Measurements from ENCODE around the gene C3orf20. TPM values are rescaled to one million over a fixed set of nuclear protein-coding genes. Genes with fewer than 3 reads are reported as not detected.

The C3orf20 gene
- total and polyA plus RNA-seq, 4 experiments from 2014 or later = 0.38 to 0.44 TPM; not detected in 2

DNA sequence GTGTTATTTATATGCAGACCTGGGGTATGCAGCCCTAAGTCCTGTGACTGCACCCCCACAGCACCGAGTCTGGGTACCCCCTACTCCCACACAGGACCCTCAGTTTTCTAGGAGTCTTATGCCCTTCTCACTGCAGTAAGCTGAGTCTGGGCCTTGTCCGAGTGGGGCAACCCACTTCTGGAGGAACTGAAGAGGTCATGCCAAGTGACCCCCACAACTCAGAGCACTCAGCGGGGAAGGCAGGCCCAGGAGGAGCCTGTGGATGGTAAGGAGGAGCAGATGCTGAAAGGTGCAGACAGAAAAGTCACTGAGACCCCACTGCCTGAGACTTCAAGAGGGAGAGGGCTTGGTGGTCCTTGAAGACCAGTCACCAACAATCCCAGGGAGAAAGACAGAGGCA lies 87.8 kb downstream of the C3orf20 start:
- no peak for DNase-seq
- Mint-ChIP-seq H3K27ac (no peak overlapping the region), H3K4me1 (peaks cover 0 to 2% (median under 1%) of the 10 kb centered on the region in 4 donors), H3K36me3 (no peaks in the 10 kb centered on the region), H3K4me3 (no peak overlapping the region), H3K27me3 (peaks cover 3 to 4% of the 10 kb centered on the region in 2 donors), H3K9me3 (peaks cover 0 to 2% (median 0%) of the 10 kb centered on the region in 8 donors)
- ChIA-PET POLR2A (ENCODE audit: partially characterized antibody) (no interaction called here), CTCF (ENCODE audit: partially characterized antibody) (no interaction called here)
- Histone ChIP-seq H3K9me3 (ENCODE audit: control insufficient read depth in 1 of 2, low read length in 2 of 2) (no peaks in the 10 kb centered on the region), H3K4me3 (ENCODE audit: low read length in 2 of 2) (no peak overlapping the region), H3K4me1 (ENCODE audit: insufficient read depth, low read length) (no peaks in the 10 kb centered on the region), H3K27me3 (ENCODE audit: insufficient read depth, low read length) (no peaks in the 10 kb centered on the region), H3K27ac (ENCODE audit: low read depth, low read length) (no peak overlapping the region), H3K36me3 (ENCODE audit: insufficient read depth, low read length) (no peaks in the 10 kb centered on the region)
- intact Hi-C loops (cut with micrococcal nuclease) = no loop called here

DNA sequence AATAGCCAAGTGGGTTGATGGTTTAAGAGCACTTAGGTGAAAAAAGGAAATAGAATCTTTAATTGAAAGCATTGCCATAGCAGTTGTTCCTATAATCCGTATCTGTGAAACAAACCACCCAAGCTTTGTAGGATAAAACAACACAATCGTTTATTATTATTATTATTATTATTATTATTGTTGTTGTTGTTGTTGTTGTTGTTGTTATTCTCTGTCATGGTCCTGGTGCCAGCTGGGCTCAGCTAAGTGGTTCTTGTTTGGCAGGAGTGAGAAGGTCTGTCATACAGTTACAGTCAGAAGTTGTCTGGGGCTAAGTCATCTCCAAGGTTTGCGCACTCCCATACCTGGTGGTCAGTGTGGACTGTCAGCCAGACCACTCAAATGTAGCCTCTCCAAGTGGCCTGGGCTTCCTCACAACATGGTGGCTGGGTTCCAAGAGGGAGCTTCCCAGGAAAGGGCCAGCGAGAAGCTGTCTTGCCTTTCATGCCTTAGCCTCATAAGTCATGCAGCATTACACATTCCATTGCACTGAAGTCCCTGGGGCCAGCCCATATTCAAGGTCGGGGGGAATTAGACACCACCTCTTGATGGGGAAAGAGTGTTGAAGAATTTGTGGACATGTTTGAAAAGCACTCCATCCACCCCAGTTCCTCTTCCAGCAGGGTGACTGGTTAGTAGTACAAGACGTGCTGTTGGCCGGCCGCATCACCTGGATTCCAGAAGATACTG lies 89.6 kb downstream of the C3orf20 start:
- Mint-ChIP-seq H3K27me3 (peaks cover 3 to 6% of the 10 kb centered on the region in 2 donors), H3K4me3 (no peak overlapping the region), H3K9me3 (peaks cover 0 to 2% (median 0%) of the 10 kb centered on the region in 8 donors), H3K36me3 (no peaks in the 10 kb centered on the region), H3K4me1 (peaks cover 0 to 2% (median under 1%) of the 10 kb centered on the region in 4 donors), H3K27ac (no peak overlapping the region)
- Histone ChIP-seq H3K4me3 (ENCODE audit: low read length in 2 of 2) (no peak overlapping the region), H3K27me3 (ENCODE audit: insufficient read depth, low read length) (no peaks in the 10 kb centered on the region), H3K9me3 (ENCODE audit: control insufficient read depth in 1 of 2, low read length in 2 of 2) (no peaks in the 10 kb centered on the region), H3K4me1 (ENCODE audit: insufficient read depth, low read length) (no peaks in the 10 kb centered on the region), H3K36me3 (ENCODE audit: insufficient read depth, low read length) (no peaks in the 10 kb centered on the region), H3K27ac (ENCODE audit: low read depth, low read length) (no peak overlapping the region)
- intact Hi-C loops (cut with micrococcal nuclease) = no loop called here
- ChIA-PET POLR2A (ENCODE audit: partially characterized antibody) (no interaction called here), CTCF (ENCODE audit: partially characterized antibody) (no interaction called here)
- DNase-seq = no peak

DNA sequence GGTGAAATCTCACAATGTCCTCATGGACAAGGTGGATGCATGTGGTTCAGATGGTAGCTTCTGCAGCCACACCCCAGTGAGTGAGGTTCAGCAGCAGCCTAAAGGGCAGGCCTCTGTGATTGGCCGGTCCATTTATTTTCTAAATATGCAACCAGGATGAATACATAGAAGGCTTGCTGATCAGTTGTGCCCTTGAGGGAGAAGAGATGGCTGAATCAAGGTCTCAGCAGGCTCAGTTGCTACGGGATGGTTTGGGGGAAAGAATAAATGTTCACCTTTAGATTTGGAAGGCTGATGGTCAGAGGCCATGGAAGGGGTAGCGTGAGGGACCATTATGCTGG lies 90.1 kb downstream of the C3orf20 start:
- H3K27me3 Mint-ChIP-seq = peaks cover 3 to 6% of the 10 kb centered on the region in 2 donors
- Histone ChIP-seq H3K9me3 (ENCODE audit: control insufficient read depth in 1 of 2, low read length in 2 of 2) (no peaks in the 10 kb centered on the region), H3K4me1 (ENCODE audit: insufficient read depth, low read length) (no peaks in the 10 kb centered on the region), H3K27me3 (ENCODE audit: insufficient read depth, low read length) (no peaks in the 10 kb centered on the region), H3K27ac (ENCODE audit: low read depth, low read length) (no peak overlapping the region), H3K36me3 (ENCODE audit: insufficient read depth, low read length) (no peaks in the 10 kb centered on the region), H3K4me3 (ENCODE audit: low read length in 2 of 2) (no peak overlapping the region)
- no peak overlapping the region for H3K4me3 Mint-ChIP-seq
- ChIA-PET POLR2A (ENCODE audit: partially characterized antibody) (no interaction called here), CTCF (ENCODE audit: partially characterized antibody) (no interaction called here)
- no peaks in the 10 kb centered on the region for H3K36me3 Mint-ChIP-seq
- H3K27ac Mint-ChIP-seq = no peak overlapping the region
- peaks cover 0 to 2% (median under 1%) of the 10 kb centered on the region in 4 donors for H3K4me1 Mint-ChIP-seq
- intact Hi-C loops (cut with micrococcal nuclease) = no loop called here
- no peak for DNase-seq
- H3K9me3 Mint-ChIP-seq = peaks cover 0 to 2% (median 0%) of the 10 kb centered on the region in 8 donors

DNA sequence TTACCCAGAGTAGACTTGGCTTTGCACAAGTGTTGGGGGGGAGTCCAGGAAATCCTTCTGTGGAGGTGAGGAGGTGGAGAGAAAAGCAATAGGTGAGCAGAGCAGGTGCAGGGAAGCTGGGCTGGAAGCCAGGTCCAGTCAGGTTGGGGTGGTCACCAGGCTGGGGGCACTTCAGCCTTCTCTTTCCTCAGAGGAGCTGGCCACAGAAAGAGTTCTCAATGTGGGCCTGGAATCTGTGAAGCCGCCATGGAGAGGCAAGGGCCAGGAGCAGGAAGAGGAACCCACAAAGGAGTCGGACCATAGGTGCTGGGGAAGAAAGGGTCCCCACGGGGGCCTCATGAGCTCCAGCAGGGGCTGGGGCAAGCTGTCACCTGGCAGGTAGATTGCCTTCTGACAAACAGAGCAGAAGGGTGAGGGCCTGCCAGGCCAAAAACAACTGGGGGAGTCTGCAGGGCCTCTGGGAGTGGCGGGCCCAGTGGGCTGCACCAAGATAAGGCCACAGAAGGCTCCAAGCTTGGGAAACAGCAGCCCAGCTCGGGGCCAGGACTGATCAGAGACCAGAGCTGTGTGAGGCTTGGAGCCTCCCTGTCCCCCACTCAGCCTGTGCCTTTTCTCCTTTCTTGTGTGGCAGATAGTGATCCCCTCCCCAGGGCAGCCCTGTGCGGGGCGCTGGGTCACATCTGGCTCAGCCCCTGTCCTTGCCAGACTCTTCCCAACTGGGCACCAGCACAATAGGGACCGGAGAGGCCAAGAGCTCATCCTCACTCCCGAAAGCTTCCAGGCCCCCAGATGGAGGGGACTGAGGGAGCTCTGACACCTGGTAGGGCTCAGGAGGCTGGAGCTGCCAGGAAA lies 90.9 kb downstream of the C3orf20 start:
- Histone ChIP-seq H3K9me3 (ENCODE audit: control insufficient read depth in 1 of 2, low read length in 2 of 2) (no peaks in the 10 kb centered on the region), H3K4me3 (ENCODE audit: low read length in 2 of 2) (no peak overlapping the region), H3K27ac (ENCODE audit: low read depth, low read length) (no peak overlapping the region), H3K36me3 (ENCODE audit: insufficient read depth, low read length) (no peaks in the 10 kb centered on the region), H3K4me1 (ENCODE audit: insufficient read depth, low read length) (no peaks in the 10 kb centered on the region), H3K27me3 (ENCODE audit: insufficient read depth, low read length) (no peaks in the 10 kb centered on the region)
- H3K4me3 Mint-ChIP-seq = no peak overlapping the region
- DNase-seq = no peak
- no peaks in the 10 kb centered on the region for H3K36me3 Mint-ChIP-seq
- CTCF ChIA-PET (ENCODE audit: partially characterized antibody) = no interaction called here
- POLR2A ChIA-PET (ENCODE audit: partially characterized antibody) = no interaction called here
- intact Hi-C loops (cut with micrococcal nuclease) = no loop called here
- H3K27ac Mint-ChIP-seq = peak overlapping the region in 1 of 7 donors; percentile 20
- H3K4me1 Mint-ChIP-seq = peaks cover 0 to 2% (median under 1%) of the 10 kb centered on the region in 4 donors
- peaks cover 3 to 6% of the 10 kb centered on the region in 2 donors for H3K27me3 Mint-ChIP-seq
- peaks cover 0 to 2% (median 0%) of the 10 kb centered on the region in 8 donors for H3K9me3 Mint-ChIP-seq

DNA sequence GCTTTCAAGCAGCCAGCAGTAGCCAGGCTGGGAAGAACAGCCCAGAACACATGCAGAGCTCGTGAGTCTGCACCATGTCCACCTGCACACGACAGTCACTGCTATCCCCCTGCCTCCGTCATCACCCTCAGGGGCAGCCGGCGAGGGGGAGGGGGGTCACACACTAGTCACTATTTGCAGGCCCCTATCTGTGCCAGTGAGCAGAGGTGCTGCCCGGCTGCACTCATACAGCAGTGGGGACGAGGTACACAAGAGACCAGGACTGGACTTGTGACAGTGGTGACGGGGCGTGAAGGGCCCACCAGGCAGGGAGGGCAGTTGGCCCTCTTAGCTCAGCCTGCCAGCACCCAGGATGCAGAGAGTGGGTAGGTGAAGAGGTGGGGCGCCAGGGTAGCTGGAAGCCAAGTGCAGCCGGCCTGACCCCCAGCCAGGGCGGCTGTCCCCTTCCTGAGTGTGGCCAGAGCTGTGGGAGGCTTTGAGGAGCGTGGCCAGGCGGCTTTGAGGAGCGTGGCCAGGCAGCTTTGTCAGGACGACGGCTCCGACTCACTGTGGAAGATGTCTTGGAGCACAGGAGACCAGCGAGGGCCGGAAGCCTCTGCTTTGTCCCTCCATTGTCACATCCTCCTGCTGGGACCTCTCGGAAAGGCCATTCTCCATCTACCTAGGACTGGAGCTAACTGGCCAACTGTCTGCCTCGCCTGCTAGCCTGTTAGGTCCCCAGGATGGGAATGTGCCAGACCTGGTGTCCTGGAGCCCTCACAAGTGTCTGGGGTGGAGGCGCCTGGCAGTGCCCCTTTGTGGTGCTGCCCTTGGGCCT lies 91.7 kb downstream of the C3orf20 start:
- no peaks in the 10 kb centered on the region for H3K36me3 Mint-ChIP-seq
- H3K4me1 ChIP-seq (ENCODE audit: insufficient read depth, low read length) = no peaks in the 10 kb centered on the region

DNA sequence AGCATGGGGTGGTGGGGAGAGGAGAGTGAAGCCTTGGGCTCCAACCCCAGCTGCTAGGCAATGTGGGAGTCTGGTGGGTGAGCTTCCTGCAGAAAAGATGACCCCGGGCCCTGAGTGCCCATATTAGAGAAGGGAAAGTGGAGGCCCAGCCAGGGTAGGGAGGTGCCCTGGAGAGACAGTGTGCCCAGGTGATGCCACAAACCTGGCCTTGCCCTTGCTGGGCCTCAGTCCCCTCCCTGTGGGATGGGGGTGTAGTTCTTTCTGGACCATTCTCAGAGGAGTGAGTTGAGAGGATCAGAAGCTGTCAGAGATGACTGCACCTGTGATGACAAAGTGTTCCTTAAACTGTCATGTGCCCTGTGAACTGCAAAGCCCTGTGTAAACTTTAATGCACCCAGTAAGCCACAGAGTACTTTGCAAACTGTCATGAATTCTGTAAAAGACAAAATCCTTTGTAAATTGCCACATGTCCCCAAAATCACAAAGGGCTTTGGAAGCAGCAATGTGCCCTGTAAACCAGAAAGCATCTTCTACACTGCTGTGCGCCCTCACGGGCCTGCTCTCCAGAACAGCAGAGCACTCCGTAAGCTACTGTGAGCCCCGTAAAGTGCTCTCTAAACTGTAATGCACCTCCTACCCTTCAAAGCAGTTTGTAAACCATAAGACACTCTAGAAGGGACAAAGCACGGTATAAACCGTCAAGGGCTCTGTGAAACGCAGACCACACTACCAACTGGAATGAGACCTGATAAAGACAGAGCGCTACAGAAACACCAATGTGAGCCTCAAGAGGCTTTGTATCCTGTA lies 92.5 kb downstream of the C3orf20 start:
- Histone ChIP-seq H3K9me3 (ENCODE audit: control insufficient read depth in 1 of 2, low read length in 2 of 2) (no peaks in the 10 kb centered on the region), H3K27me3 (ENCODE audit: insufficient read depth, low read length) (no peaks in the 10 kb centered on the region), H3K27ac (ENCODE audit: low read depth, low read length) (no peak overlapping the region), H3K4me3 (ENCODE audit: low read length in 2 of 2) (no peak overlapping the region), H3K36me3 (ENCODE audit: insufficient read depth, low read length) (no peaks in the 10 kb centered on the region), H3K4me1 (ENCODE audit: insufficient read depth, low read length) (no peaks in the 10 kb centered on the region)
- H3K36me3 Mint-ChIP-seq = no peaks in the 10 kb centered on the region
- H3K27me3 Mint-ChIP-seq = peaks cover 3 to 6% of the 10 kb centered on the region in 2 donors
- intact Hi-C loops (cut with micrococcal nuclease) = no loop called here
- no peaks in the 10 kb centered on the region for H3K4me1 Mint-ChIP-seq
- peaks cover 0 to 2% (median 0%) of the 10 kb centered on the region in 8 donors for H3K9me3 Mint-ChIP-seq
- no peak for DNase-seq
- no peak overlapping the region for H3K27ac Mint-ChIP-seq
- POLR2A ChIA-PET (ENCODE audit: partially characterized antibody) = no interaction called here
- no peak overlapping the region for H3K4me3 Mint-ChIP-seq
- CTCF ChIA-PET (ENCODE audit: partially characterized antibody) = no interaction called here

More for the DNA sequence above, 91.7 kb downstream of the C3orf20 start:
- Histone ChIP-seq H3K9me3 (ENCODE audit: control insufficient read depth in 1 of 2, low read length in 2 of 2) (no peaks in the 10 kb centered on the region), H3K27ac (ENCODE audit: low read depth, low read length) (no peak overlapping the region), H3K27me3 (ENCODE audit: insufficient read depth, low read length) (no peaks in the 10 kb centered on the region), H3K4me3 (ENCODE audit: low read length in 2 of 2) (no peak overlapping the region), H3K36me3 (ENCODE audit: insufficient read depth, low read length) (no peaks in the 10 kb centered on the region)
- Mint-ChIP-seq H3K4me1 (no peaks in the 10 kb centered on the region), H3K27me3 (peaks cover 3 to 6% of the 10 kb centered on the region in 2 donors), H3K27ac (no peak overlapping the region), H3K4me3 (no peak overlapping the region), H3K9me3 (peaks cover 0 to 2% (median 0%) of the 10 kb centered on the region in 8 donors)
- intact Hi-C loops (cut with micrococcal nuclease) = no loop called here
- CTCF ChIA-PET (ENCODE audit: partially characterized antibody) = no interaction called here
- POLR2A ChIA-PET (ENCODE audit: partially characterized antibody) = no interaction called here
- DNase-seq = no peak
